22Rv1 (cell line): ENCODE measurements around the gene ANKS1B.
"Not testable (repeated sequence)": the region's sequence is repeated elsewhere in the genome, so short reads cannot be mapped to it uniquely, and the experiment has no call there.

Experiments
- H3K27ac ChIP-seq: fragments of 450-650 bp; 2 replicates; pipeline ENCODE4 v1.5.1; 2017
- CTCF ChIP-seq: fragments of 450-650 bp; IDR thresholded peaks from 2 replicates; pipeline ENCODE4 v1.5.1; 2017; ENCODE audit warnings: mild to moderate bottlenecking
- ZFX ChIP-seq: fragments of 450-650 bp; IDR thresholded peaks from 2 replicates; pipeline ENCODE4 v1.6.1; 2017; ENCODE audit warnings: antibody characterized with exemption, borderline replicate concordance

Gene ANKS1B

GRCh38 chr12:98769068-98769467 lies 1215.7 kb downstream of the ANKS1B start:
- TF ChIP-seq ZFX, result no peak
- no peak for TF ChIP-seq CTCF
- H3K27ac ChIP-seq, result no peak overlapping the region

- TF ChIP-seq CTCF (no peak), ZFX (no peak)
- no peak overlapping the region for H3K27ac ChIP-seq
Measured at GRCh38 chr12:98767248-98767647, 1217.5 kb downstream of the ANKS1B start.

- TF ChIP-seq ZFX (no peak), CTCF (no peak)
- no peak overlapping the region for H3K27ac ChIP-seq
Measured at GRCh38 chr12:98763656-98764055, 1221.1 kb downstream of the ANKS1B start.

GRCh38 chr12:98758331-98758730 lies 1226.4 kb downstream of the ANKS1B start:
- no peak overlapping the region for H3K27ac ChIP-seq
- TF ChIP-seq ZFX, result no peak
- no peak for TF ChIP-seq CTCF

GRCh38 chr12:98757455-98757854 lies 1227.3 kb downstream of the ANKS1B start:
- H3K27ac ChIP-seq, result no peak overlapping the region
- TF ChIP-seq ZFX, result no peak

GRCh38 chr12:98755855-98756254 lies 1228.9 kb downstream of the ANKS1B start:
- H3K27ac ChIP-seq, result not testable (repeated sequence)

GRCh38 chr12:98754095-98754494 lies 1230.6 kb downstream of the ANKS1B start:
- no peak overlapping the region for H3K27ac ChIP-seq
- TF ChIP-seq CTCF (no peak), ZFX (no peak)

- H3K27ac ChIP-seq, result no peak overlapping the region
- no peak for TF ChIP-seq CTCF
- TF ChIP-seq ZFX, result no peak
Measured at GRCh38 chr12:98752726-98753125, 1232.0 kb downstream of the ANKS1B start.

GRCh38 chr12:98751580-98752115 lies 1233.1 kb downstream of the ANKS1B start:
- H3K27ac ChIP-seq, result no peak overlapping the region
- TF ChIP-seq ZFX (no peak), CTCF (no peak)
